ENCODE results near the gene C7orf33. TPM values are rescaled to one million over a fixed set of nuclear protein-coding genes. Genes with fewer than 3 reads are reported as not detected.
A peak's percentile ranks its signal among the peaks of the same experiment; 100 is the strongest.

C7orf33 gene
- total RNA-seq, 1 donor from 2014 or later, result not detected

DNA sequence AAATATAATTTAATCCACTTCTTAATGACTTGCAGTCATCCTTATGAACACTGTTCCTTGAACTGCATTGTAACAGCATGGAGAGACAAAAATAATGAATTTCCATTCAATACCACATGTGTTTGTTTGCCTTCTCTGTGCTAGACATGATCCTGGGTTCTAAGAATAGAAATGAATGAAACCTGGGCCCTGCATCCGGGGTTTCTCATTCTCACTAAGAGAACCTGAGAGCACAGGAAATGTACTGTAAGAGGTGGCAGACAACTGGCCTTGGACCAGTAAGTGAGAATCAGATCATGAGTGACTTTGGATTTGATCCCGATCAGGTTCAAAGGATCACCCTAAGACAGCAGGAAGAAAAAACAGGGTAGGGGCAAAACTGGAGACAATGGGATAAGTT, 70.9 kb downstream of the C7orf33 start:
- no peak overlapping the region for H3K27ac Mint-ChIP-seq (ENCODE audit: unreplicated experiment)
- TF ChIP-seq, protein P1, sequence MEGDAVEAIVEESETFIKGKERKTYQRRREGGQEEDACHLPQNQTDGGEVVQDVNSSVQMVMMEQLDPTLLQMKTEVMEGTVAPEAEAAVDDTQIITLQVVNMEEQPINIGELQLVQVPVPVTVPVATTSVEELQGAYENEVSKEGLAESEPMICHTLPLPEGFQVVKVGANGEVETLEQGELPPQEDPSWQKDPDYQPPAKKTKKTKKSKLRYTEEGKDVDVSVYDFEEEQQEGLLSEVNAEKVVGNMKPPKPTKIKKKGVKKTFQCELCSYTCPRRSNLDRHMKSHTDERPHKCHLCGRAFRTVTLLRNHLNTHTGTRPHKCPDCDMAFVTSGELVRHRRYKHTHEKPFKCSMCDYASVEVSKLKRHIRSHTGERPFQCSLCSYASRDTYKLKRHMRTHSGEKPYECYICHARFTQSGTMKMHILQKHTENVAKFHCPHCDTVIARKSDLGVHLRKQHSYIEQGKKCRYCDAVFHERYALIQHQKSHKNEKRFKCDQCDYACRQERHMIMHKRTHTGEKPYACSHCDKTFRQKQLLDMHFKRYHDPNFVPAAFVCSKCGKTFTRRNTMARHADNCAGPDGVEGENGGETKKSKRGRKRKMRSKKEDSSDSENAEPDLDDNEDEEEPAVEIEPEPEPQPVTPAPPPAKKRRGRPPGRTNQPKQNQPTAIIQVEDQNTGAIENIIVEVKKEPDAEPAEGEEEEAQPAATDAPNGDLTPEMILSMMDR (IDR thresholded peaks at IDR 0.05), result no peak
- no peaks in the 10 kb centered on the region for H3K9me3 Mint-ChIP-seq (ENCODE audit: low read depth)
- peaks cover 1% of the 10 kb centered on the region for H3K36me3 Mint-ChIP-seq (ENCODE audit: low read depth)
- no peak for DNase-seq (ENCODE audit: low spot score)
- no peak overlapping the region for H3K4me3 Mint-ChIP-seq (ENCODE audit: unreplicated experiment)
- peaks cover 36% of the 10 kb centered on the region for H3K4me1 Mint-ChIP-seq (ENCODE audit: low read depth)
- H3K27me3 Mint-ChIP-seq (ENCODE audit: low read depth), result peaks cover 7% of the 10 kb centered on the region

DNA sequence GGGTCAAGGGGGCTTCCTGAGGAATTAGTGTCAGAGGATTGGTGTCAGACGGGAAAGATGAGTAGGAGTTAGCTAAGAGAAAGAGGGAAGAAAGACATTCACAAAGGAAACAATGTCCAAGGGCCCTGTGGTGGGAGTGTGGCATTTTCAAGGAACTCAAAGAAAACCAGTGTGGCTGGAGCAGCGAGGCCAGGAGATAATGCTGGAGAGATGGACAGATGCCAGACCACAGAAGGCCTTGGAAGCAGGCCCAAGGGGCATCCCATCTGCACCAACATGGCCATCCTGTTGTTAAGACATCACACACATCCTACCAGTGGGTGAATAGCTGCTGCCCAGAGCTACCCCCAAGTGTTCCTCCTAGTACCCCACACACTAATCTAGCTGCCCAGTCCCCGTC, 72.1 kb downstream of the C7orf33 start:
- Mint-ChIP-seq H3K27me3 (ENCODE audit: low read depth) (peaks cover 5% of the 10 kb centered on the region), H3K4me3 (ENCODE audit: unreplicated experiment) (no peak overlapping the region), H3K36me3 (ENCODE audit: low read depth) (peaks cover 1% of the 10 kb centered on the region), H3K27ac (ENCODE audit: unreplicated experiment) (no peak overlapping the region), H3K9me3 (ENCODE audit: low read depth) (no peaks in the 10 kb centered on the region), H3K4me1 (ENCODE audit: low read depth) (peaks cover 39% of the 10 kb centered on the region)
- TF ChIP-seq, protein P1 (IDR thresholded peaks at IDR 0.05), result no peak
- no peak for DNase-seq (ENCODE audit: low spot score)

DNA sequence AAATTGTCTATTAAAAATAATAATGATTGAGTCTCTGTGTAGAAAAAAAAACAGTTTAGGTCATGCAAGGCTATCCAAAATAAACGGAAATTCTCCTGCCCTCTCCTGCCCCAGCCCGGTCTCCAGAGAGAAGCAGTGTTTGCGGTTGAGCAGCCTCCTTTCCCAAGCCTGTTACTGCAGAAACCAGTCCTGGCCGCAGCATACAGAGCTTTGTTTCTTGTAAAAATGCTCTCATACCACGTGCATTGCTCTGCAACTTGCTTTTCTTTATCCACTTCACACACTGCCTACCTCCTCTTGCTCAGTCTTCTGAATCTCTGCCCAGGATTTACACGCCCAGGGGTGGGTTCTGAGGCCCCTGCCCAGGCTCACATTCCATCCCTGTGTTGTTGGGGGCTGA, 73.8 kb downstream of the C7orf33 start:
- Mint-ChIP-seq H3K9me3 (ENCODE audit: low read depth) (no peaks in the 10 kb centered on the region), H3K27me3 (ENCODE audit: low read depth) (no peaks in the 10 kb centered on the region), H3K36me3 (ENCODE audit: low read depth) (peaks cover 1% of the 10 kb centered on the region), H3K4me1 (ENCODE audit: low read depth) (peaks cover 39% of the 10 kb centered on the region), H3K4me3 (ENCODE audit: unreplicated experiment) (no peak overlapping the region), H3K27ac (ENCODE audit: unreplicated experiment) (peak overlapping the region; percentile 59)
- TF ChIP-seq, protein P1 (IDR thresholded peaks at IDR 0.05), result no peak
- DNase-seq (ENCODE audit: low spot score), result no peak

DNA sequence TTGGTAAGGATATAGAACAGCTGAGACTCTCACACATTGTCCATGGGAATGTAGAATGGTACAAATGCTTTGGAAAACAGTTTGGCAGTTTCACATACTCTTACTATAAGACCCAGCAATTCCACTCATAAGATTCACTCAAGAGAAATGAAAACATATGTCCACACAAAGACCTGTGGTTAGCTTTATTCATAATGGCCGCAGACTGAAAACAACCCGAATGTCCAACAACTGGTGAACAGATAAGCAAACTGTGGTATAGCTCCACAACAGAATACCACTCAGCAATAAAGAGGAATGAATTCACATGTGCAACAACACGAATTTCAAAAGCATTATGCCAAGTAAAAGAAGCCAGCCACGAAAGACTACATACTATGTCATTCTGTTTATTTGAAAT, 74.7 kb downstream of the C7orf33 start:
- H3K9me3 Mint-ChIP-seq (ENCODE audit: low read depth), result no peaks in the 10 kb centered on the region
- TF ChIP-seq, protein P1 (IDR thresholded peaks at IDR 0.05), result no peak
- no peak for DNase-seq (ENCODE audit: low spot score)
- no peak overlapping the region for H3K4me3 Mint-ChIP-seq (ENCODE audit: unreplicated experiment)
- H3K27me3 Mint-ChIP-seq (ENCODE audit: low read depth), result no peaks in the 10 kb centered on the region
- H3K36me3 Mint-ChIP-seq (ENCODE audit: low read depth), result peaks cover 1% of the 10 kb centered on the region
- H3K4me1 Mint-ChIP-seq (ENCODE audit: low read depth), result peaks cover 39% of the 10 kb centered on the region
- H3K27ac Mint-ChIP-seq (ENCODE audit: unreplicated experiment), result peak overlapping the region; percentile 5

Other genes with a start within 250 kb of the C7orf33 start
- 34.7 to 41.1 TPM (median 39.7 TPM) in 3 replicates for gene CUL1, start 108.1 kb downstream of the C7orf33 start, total RNA-seq

Measured in chondrocyte (in vitro differentiated cells).